ENCODE results near the gene RADIL.

Gene RADIL

GRCh38 chr7:4790078-4790465 is 93.4 kb downstream of the RADIL start:
- H3K4me3 ChIP-seq (ENCODE audit: low read depth, low read length), result no peak overlapping the region
- TF ChIP-seq, protein P1, sequence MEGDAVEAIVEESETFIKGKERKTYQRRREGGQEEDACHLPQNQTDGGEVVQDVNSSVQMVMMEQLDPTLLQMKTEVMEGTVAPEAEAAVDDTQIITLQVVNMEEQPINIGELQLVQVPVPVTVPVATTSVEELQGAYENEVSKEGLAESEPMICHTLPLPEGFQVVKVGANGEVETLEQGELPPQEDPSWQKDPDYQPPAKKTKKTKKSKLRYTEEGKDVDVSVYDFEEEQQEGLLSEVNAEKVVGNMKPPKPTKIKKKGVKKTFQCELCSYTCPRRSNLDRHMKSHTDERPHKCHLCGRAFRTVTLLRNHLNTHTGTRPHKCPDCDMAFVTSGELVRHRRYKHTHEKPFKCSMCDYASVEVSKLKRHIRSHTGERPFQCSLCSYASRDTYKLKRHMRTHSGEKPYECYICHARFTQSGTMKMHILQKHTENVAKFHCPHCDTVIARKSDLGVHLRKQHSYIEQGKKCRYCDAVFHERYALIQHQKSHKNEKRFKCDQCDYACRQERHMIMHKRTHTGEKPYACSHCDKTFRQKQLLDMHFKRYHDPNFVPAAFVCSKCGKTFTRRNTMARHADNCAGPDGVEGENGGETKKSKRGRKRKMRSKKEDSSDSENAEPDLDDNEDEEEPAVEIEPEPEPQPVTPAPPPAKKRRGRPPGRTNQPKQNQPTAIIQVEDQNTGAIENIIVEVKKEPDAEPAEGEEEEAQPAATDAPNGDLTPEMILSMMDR (IDR thresholded peaks at IDR 0.05; ENCODE audit: low read depth, low read length, missing control alignments), result no peak
- DNase-seq (ENCODE audit: low read depth), result no peak

- DNase-seq (ENCODE audit: low read depth), result no peak
- TF ChIP-seq, protein P1 (IDR thresholded peaks at IDR 0.05; ENCODE audit: low read depth, low read length, missing control alignments), result no peak
- H3K4me3 ChIP-seq (ENCODE audit: low read depth, low read length), result no peak overlapping the region
Measured at GRCh38 chr7:4789194-4790077, 94.1 kb downstream of the RADIL start.

DNA sequence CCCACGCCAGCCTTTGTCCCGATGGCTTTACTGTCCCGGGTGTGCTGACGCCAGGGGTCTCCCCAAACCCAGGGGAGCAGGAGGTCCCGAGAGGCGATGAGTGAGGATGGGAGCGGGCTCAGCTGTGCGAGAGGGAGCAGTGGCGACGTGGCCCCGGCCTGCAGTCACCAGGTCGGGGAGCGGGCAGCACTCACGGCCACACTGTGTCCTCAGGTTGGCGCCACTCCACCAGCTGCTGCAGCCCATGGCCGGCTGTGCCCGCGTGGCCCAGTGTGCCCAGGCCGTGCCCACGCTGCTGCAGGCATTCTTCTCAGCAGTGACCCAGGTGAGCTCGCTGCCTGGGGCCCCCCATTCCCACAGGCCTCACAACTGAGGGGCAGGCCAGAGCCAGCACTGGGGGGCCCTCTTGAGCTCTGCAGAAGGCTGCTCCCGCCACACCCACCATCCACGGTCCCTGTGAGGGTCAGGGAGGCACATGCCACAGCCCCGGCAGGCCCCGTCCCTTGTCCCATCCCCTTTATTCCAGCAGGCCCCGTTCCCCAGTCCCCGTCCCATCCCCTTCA is 94.8 kb downstream of the RADIL start:
- DNase-seq (ENCODE audit: low read depth), result no peak

DNA sequence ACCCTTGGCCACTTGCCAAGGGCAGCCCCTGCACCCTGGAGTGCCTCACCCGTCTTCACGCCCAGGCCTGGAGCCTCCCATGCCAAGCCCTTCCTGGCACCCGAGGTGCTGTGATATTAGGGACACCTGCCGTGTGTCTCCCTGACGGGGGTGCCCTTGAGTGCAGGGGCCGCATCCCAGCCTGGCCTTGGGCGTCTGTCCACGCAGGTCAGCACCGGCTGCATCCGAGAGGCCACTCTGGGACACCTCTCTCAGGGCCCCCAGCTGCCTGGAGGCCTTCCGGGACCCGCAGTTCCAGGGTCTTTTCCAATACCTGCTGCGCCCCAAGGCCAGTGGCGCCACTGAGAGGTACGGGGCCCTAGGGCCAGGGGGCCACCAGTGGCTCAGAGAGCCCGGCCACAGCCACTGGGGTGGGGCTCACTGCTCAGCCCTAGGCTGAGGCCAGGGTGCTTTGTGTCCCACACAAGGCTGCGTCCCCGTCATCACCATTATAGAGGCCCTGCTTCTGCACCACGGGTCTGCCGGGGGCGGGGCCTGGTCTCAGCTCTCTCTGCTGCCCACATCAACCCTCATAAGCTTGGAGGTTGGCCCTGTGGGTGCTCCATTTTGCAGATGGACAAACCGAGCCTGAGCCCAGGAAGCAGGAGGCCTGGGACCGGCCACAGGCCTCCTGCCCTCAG is 95.4 kb downstream of the RADIL start:
- TF ChIP-seq, protein P1 (IDR thresholded peaks at IDR 0.05; ENCODE audit: low read depth, low read length, missing control alignments), result no peak
- no peak overlapping the region for H3K4me3 ChIP-seq (ENCODE audit: low read depth, low read length)

More for the DNA sequence above, 94.8 kb downstream of the RADIL start:
- TF ChIP-seq, protein P1 (IDR thresholded peaks at IDR 0.05; ENCODE audit: low read depth, low read length, missing control alignments), result no peak
- no peak overlapping the region for H3K4me3 ChIP-seq (ENCODE audit: low read depth, low read length)

GRCh38 chr7:4787541-4787940 is 96.0 kb downstream of the RADIL start:
- DNase-seq (ENCODE audit: low read depth), result no peak
- TF ChIP-seq, protein P1 (IDR thresholded peaks at IDR 0.05; ENCODE audit: low read depth, low read length, missing control alignments), result no peak
- no peak overlapping the region for H3K4me3 ChIP-seq (ENCODE audit: low read depth, low read length)

More for the DNA sequence above, 95.4 kb downstream of the RADIL start:
- no peak for DNase-seq (ENCODE audit: low read depth)

DNA sequence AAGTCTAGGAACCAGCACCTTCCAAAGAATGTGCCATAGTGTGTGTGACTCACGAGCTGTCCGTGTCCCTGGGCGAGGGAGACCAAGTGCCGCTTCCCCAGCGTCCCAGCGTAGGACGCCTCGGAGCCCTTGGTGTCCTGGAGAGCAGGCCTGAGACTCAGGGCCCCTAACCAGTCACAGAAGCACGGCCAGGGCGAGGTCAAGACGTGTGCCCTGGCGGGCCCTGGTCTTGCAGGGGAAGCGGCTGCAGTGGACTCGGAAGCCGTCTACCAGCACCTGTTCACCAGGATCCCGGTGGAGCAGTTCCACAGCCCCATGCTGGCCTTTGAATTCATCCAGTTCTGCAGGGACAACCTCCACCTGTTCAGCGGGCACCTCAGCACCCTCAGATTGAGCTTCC is 97.5 kb downstream of the RADIL start:
- TF ChIP-seq, protein P1 (IDR thresholded peaks at IDR 0.05; ENCODE audit: low read depth, low read length, missing control alignments), result no peak
- DNase-seq (ENCODE audit: low read depth), result no peak
- no peak overlapping the region for H3K4me3 ChIP-seq (ENCODE audit: low read depth, low read length)

All from GM12864 (cell line).